HUDEP-2 (cell line): ENCODE data around the gene ARHGAP4.
A peak's percentile ranks its signal among the peaks of the same experiment; 100 is the strongest.

ENCODE experiments used
- DNase-seq, 76 experiments: peaks; one replicate each; lab custom pipeline; 2025; ENCODE audit not compliant: unreplicated experiment in 76 of 76; lab: John Stamatoyannopoulos, UW

ARHGAP4 gene

GRCh38 chrX:153925739-153926551, at the start of gene ARHGAP4:
ARHGAP4 (minus strand) TSS chrX:153926264; CDS start chrX:153926202, 62 bp downstream.
- peak in 31 of 76 experiments; percentile 0 to 54 (median 23) for DNase-seq

GRCh38 chrX:153974726-153975286, 48.7 kb upstream of the ARHGAP4 start:
- no peak for DNase-seq

- no peak for DNase-seq
Measured at GRCh38 chrX:153974003-153974725, 48.1 kb upstream of the ARHGAP4 start.

- peak in 1 of 76 experiments; percentile 12 for DNase-seq
Measured at GRCh38 chrX:153973127-153974002, 47.3 kb upstream of the ARHGAP4 start.

GRCh38 chrX:153972368-153973126, 46.5 kb upstream of the ARHGAP4 start, which contains the start of gene TMEM187:
TMEM187 (plus strand) TSS chrX:153972754; CDS start chrX:153982063, 9,309 bp downstream.
- peak in 72 of 76 experiments; percentile 13 to 89 (median 78) for DNase-seq

GRCh38 chrX:153971450-153972367, 45.6 kb upstream of the ARHGAP4 start, which contains the start of gene HCFC1:
HCFC1 (minus strand) TSS chrX:153971818; CDS start chrX:153970840, 978 bp downstream.
- DNase-seq, result peak in 75 of 76 experiments; percentile 6 to 91 (median 77)

GRCh38 chrX:153971124-153971449, 45.0 kb upstream of the ARHGAP4 start:
- peak in 71 of 76 experiments; percentile 3 to 80 (median 64) for DNase-seq

GRCh38 chrX:153970357-153971123, 44.5 kb upstream of the ARHGAP4 start:
- DNase-seq, result peak in 57 of 76 experiments; percentile 1 to 68 (median 36)

- DNase-seq, result peak in 2 of 76 experiments; percentile 31 to 32
Measured at GRCh38 chrX:153969904-153970356, 43.9 kb upstream of the ARHGAP4 start.

- DNase-seq, result no peak
Measured at GRCh38 chrX:153969125-153969903, 43.2 kb upstream of the ARHGAP4 start.

GRCh38 chrX:153968754-153969124, 42.7 kb upstream of the ARHGAP4 start:
- peak in 30 of 76 experiments; percentile 0 to 31 (median 14) for DNase-seq

- DNase-seq, result no peak
Measured at GRCh38 chrX:153968255-153968654, 42.2 kb upstream of the ARHGAP4 start.

- DNase-seq, result no peak
Measured at GRCh38 chrX:153967536-153968224, 41.6 kb upstream of the ARHGAP4 start.

GRCh38 chrX:153966841-153967535, 40.9 kb upstream of the ARHGAP4 start:
- no peak for DNase-seq

GRCh38 chrX:153966283-153966688, 40.2 kb upstream of the ARHGAP4 start:
- no peak for DNase-seq

GRCh38 chrX:153965406-153965805, 39.3 kb upstream of the ARHGAP4 start:
- DNase-seq, result no peak
